ENCODE data around the gene MOB1A. TPM values are rescaled to one million over a fixed set of nuclear protein-coding genes. Genes with fewer than 3 reads are reported as not detected.

Gene MOB1A
- total RNA-seq, 4 donors from 2014 or later = 46.7 to 102 (median 77.6) TPM

DNA sequence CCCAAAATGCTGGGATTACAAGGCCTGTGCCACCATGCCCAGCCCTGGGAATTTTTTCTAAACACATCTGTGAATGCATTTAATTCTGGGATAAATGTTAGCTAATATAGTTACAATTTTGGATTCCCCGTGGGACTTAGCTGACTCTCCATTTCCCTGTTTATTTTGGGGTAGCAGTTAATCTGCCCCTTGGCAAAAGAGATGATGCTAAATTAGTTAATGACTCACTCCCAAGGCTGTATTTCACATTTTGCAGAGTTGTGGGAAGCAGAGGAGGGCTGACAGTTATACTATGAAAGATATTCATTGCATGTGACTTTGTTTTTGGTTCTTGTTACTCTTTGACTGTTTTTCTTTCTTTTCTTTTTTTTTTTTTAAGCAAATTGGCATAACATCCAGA lies 22.9 kb upstream of the MOB1A start:
- peak overlapping the region in 1 of 4 donors; percentile 28 for H3K27ac ChIP-seq
- DNase-seq = no peak

GRCh38 chr2:74201196-74201595 lies 22.5 kb upstream of the MOB1A start:
- Histone ChIP-seq H3K4me1 (peaks cover 0 to 37% (median 6%) of the 10 kb centered on the region in 4 donors), H3K36me3 (no peaks in the 10 kb centered on the region), H3K4me3 (no peak overlapping the region), H3K9me3 (no peaks in the 10 kb centered on the region), H3K27me3 (no peaks in the 10 kb centered on the region), H3K27ac (peak overlapping the region in 1 of 4 donors; percentile 28)
- DNase-seq = no peak
- TF ChIP-seq POLR2A (IDR thresholded peaks at IDR 0.05) (no peak), CTCF (IDR thresholded peaks at IDR 0.05) (no peak)

More for the DNA sequence above, 22.9 kb upstream of the MOB1A start:
- TF ChIP-seq POLR2A (IDR thresholded peaks at IDR 0.05) (no peak), CTCF (IDR thresholded peaks at IDR 0.05) (no peak)
- Histone ChIP-seq H3K36me3 (no peaks in the 10 kb centered on the region), H3K27me3 (no peaks in the 10 kb centered on the region), H3K4me3 (no peak overlapping the region), H3K9me3 (no peaks in the 10 kb centered on the region), H3K4me1 (peaks cover 0 to 41% (median 8%) of the 10 kb centered on the region in 4 donors)

GRCh38 chr2:74199871-74200305 lies 21.2 kb upstream of the MOB1A start:
- no peaks in the 10 kb centered on the region for H3K9me3 ChIP-seq
- H3K4me1 ChIP-seq = peaks cover 0 to 25% (median under 1%) of the 10 kb centered on the region in 4 donors
- H3K36me3 ChIP-seq = no peaks in the 10 kb centered on the region
- peak overlapping the region; percentile 60 to 77 (median 68) for H3K4me3 ChIP-seq
- H3K27me3 ChIP-seq = no peaks in the 10 kb centered on the region
- H3K27ac ChIP-seq = peak overlapping the region in 3 of 4 donors; percentile 14 to 94 (median 86)
- no peak for TF ChIP-seq POLR2A (IDR thresholded peaks at IDR 0.05)
- TF ChIP-seq CTCF (IDR thresholded peaks at IDR 0.05) = no peak
- DNase-seq = peak in 1 of 3 donors; percentile 23

GRCh38 chr2:74199275-74199701 lies 20.6 kb upstream of the MOB1A start:
- DNase-seq = peak in 1 of 3 donors; percentile 23
- Histone ChIP-seq H3K27me3 (no peaks in the 10 kb centered on the region), H3K36me3 (no peaks in the 10 kb centered on the region), H3K9me3 (no peaks in the 10 kb centered on the region), H3K27ac (peak overlapping the region; percentile 86 to 96 (median 92)), H3K4me3 (peak overlapping the region; percentile 60 to 77 (median 68)), H3K4me1 (peaks cover 0 to 22% (median 0%) of the 10 kb centered on the region in 4 donors)
- TF ChIP-seq POLR2A (IDR thresholded peaks at IDR 0.05) = no peak
- TF ChIP-seq CTCF (IDR thresholded peaks at IDR 0.05) = no peak

DNA sequence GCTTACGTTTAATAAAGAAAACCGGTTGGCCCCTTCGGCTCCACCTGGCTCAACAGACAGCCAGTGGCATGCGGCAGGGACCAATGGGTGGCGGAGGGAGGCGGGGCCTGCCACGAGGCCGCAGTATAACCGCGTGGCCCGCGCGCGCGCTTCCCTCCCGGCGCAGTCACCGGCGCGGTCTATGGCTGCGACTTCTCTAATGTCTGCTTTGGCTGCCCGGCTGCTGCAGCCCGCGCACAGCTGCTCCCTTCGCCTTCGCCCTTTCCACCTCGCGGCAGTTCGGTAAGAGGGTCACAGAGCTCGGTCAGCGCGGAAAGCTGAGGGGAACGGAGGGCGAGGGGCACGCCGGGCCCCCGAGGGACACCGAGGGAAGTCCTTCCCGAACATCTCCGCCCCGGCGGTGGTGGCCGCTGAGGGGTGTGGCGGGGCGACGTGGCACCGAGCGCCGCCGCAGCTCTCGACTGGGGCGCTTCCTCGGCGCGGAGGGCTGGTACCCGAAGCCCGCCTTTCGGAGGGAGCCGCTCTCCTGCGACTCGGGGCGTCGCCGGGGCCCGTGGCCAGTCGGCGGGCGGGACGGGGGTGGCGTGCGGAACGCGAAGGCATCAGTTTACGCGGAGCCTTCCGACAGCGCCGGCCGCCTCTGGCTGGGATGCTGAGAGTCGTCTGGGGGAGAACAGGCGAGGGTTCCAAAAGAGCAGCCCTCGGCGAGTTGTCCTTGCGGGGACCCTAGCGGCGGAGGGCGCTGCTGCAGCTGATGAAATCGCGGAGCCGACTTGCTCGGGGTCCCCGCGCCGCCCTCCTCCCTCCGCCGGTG lies 20.0 kb upstream of the MOB1A start, which contains the start of gene MTHFD2:
MTHFD2 (plus strand) TSS at position 155 of the 814 bp plus-strand sequence; CDS start at position 182, 27 bp downstream.
- TF ChIP-seq POLR2A (IDR thresholded peaks at IDR 0.05) (peak; percentile 77 to 86), CTCF (IDR thresholded peaks at IDR 0.05) (peak; percentile 73 to 88 (median 76))
- Histone ChIP-seq H3K4me1 (peaks cover 0 to 22% (median 0%) of the 10 kb centered on the region in 4 donors), H3K9me3 (no peaks in the 10 kb centered on the region), H3K27me3 (no peaks in the 10 kb centered on the region), H3K36me3 (no peaks in the 10 kb centered on the region), H3K27ac (peak within 1 kb of the TSS; percentile 86 to 96 (median 92)), H3K4me3 (peak within 1 kb of the TSS; percentile 60 to 77 (median 68))
- peak; percentile 94 to 97 (median 94) for DNase-seq

Data from Peyer's patch (tissue), 4 donors.